K562 (cell line): Measurements from ENCODE around the gene STT3A. TPM values are rescaled to one million over a fixed set of nuclear protein-coding genes. Genes with fewer than 3 reads are reported as not detected.
A peak's percentile ranks its signal among the peaks of the same experiment; 100 is the strongest.

Experiments used
- BRD4 ChIP-seq: fragments of 200-600 bp; sonication (generic); IDR thresholded peaks from 2 replicates; pipeline ENCODE4 v1.6.1; 2017; ENCODE audit warnings: inconsistent platforms
- CREB1 ChIP-seq, 2 experiments: sonication (generic) in 1 of 2; formaldehyde crosslinking in 1 of 2; IDR thresholded peaks; 2 replicates each; pipeline versions ENCODE4 v1.6.1 to v1.8.0; 2012 to 2022; ENCODE audit warnings: inconsistent platforms in 1 of 2, mild to moderate bottlenecking in 1 of 2, missing genetic modification reagents in 1 of 2, moderate library complexity in 1 of 2
- E2F8 ChIP-seq: fragments of 450-650 bp; IDR thresholded peaks from 2 replicates; pipeline ENCODE4 v1.7.1; 2018; ENCODE audit warnings: mild to moderate bottlenecking, low read depth; ENCODE audit not compliant: partially characterized antibody
- ETS2 ChIP-seq: IDR thresholded peaks from 2 replicates; pipeline ENCODE4 v1.6.1; 2016; ENCODE audit warnings: borderline replicate concordance, missing genetic modification characterization, mild to moderate bottlenecking, moderate library complexity, missing compliant biosample characterization; ENCODE audit not compliant: poor library complexity, severe bottlenecking
- HBP1 ChIP-seq: fragments of 450-650 bp; formaldehyde crosslinking; IDR thresholded peaks from 2 replicates; pipeline ENCODE4 v1.4.0; 2022; ENCODE audit warnings: missing genetic modification characterization
- MXD1 ChIP-seq: fragments of 250-450 bp; sonication (Bioruptor Pico); IDR thresholded peaks from 2 replicates; pipeline ENCODE4 v1.8.0; 2021; ENCODE audit warnings: borderline replicate concordance, mild to moderate bottlenecking, moderate library complexity; ENCODE audit not compliant: poor library complexity, severe bottlenecking
- NCOA4 ChIP-seq: fragments of 450-650 bp; IDR thresholded peaks from 2 replicates; pipeline ENCODE4 v1.6.1; 2018; ENCODE audit warnings: mild to moderate bottlenecking; ENCODE audit not compliant: partially characterized antibody
- NFIC ChIP-seq: fragments of 450-650 bp; IDR thresholded peaks from 2 replicates; pipeline ENCODE4 v1.6.1; 2017; ENCODE audit warnings: mild to moderate bottlenecking, inconsistent platforms
- RBFOX2 ChIP-seq: fragments of 200-400 bp; formaldehyde crosslinking; IDR thresholded peaks from 2 replicates; pipeline ENCODE4 v1.6.1; 2017; ENCODE audit warnings: low read depth, mild to moderate bottlenecking, low read length, moderate library complexity
- USF1 ChIP-seq: sonication (generic); formaldehyde crosslinking; IDR thresholded peaks from 2 replicates; pipeline ENCODE4 v1.9.0; 2022; ENCODE audit warnings: mild to moderate bottlenecking, missing genetic modification reagents
- ZNF232 ChIP-seq: sonication (generic); formaldehyde crosslinking; IDR thresholded peaks from 2 replicates; pipeline ENCODE4 v1.8.0; 2022; ENCODE audit warnings: mild to moderate bottlenecking, missing genetic modification reagents
- polyA plus RNA-seq, 8 experiments: library from polyadenylated mRNA; depleted of rRNA in 4 of 8; stranded (reverse) in 5 of 8; unstranded in 3 of 8; fragments of >200 nt; fragmentation: Nextera tagmentation in 2 of 8; fragmentation: Illumina TruSeq in 1 of 8; extraction: Ambion mirVana in 2 of 8; extraction: Trizol in 1 of 8; gene quantifications; 2 replicates each; pipeline versions ENCODE4 v1.2.1 to v1.2.3, GENCODE V29; 2011 to 2014; ENCODE audit warnings: inconsistent platforms in 1 of 8, missing spikeins in 1 of 8
- total RNA-seq, 7 experiments: library from RNA; depleted of rRNA in 6 of 7; stranded (reverse); fragments of >200 nt in 6 of 7; fragmentation: Illumina TruSeq in 2 of 7; extraction: Trizol in 2 of 7; gene quantifications; 2 replicates each; pipeline versions ENCODE4 v1.2.1 to v1.2.3, GENCODE V29; 2011 to 2021; ENCODE audit warnings: low replicate concordance in 1 of 7
- TF ChIP-seq, protein P1 (sequence below), 2 experiments: fragments of 450-650 bp; IDR thresholded peaks; 2 replicates each; pipeline ENCODE4 v1.6.1; 2016
- TF ChIP-seq, protein P2 (sequence below): fragments of 450-650 bp; formaldehyde crosslinking; conservative IDR thresholded peaks from 2 replicates; pipeline ENCODE4 v1.4.0; 2022; ENCODE audit warnings: mild to moderate bottlenecking, missing genetic modification characterization

STT3A gene
- total and polyA plus RNA-seq, 9 of the 15 experiments (the other 6 are each of a cell fraction or from before 2014, with no cell fraction given): 70.7 to 330 (median 192) TPM

GRCh38 chr11:125625630-125626287, 33.1 kb downstream of the STT3A start (continued):
- TF ChIP-seq USF1 (CRISPR knock-in tag) (peak; percentile 61), HBP1 (CRISPR knock-in tag) (peak; percentile 95), RBFOX2 (peak; percentile 98), MXD1 (CRISPR knock-in tag) (peak; percentile 11), ETS2 (tag) (no peak), NCOA4 (no peak), CREB1 (IDR thresholded peaks at IDR 0.05) (peak; percentile 91), CREB1 (CRISPR knock-in tag; IDR thresholded peaks at IDR 0.05) (peak; percentile 92), NFIC (peak; percentile 64), E2F8 (peak; percentile 100), BRD4 (peak; percentile 82; the same call in 1 of the 2 replicates), ZNF232 (CRISPR knock-in tag) (peak; percentile 75; the same call in 1 of the 2 replicates)
- TF ChIP-seq, protein P1, sequence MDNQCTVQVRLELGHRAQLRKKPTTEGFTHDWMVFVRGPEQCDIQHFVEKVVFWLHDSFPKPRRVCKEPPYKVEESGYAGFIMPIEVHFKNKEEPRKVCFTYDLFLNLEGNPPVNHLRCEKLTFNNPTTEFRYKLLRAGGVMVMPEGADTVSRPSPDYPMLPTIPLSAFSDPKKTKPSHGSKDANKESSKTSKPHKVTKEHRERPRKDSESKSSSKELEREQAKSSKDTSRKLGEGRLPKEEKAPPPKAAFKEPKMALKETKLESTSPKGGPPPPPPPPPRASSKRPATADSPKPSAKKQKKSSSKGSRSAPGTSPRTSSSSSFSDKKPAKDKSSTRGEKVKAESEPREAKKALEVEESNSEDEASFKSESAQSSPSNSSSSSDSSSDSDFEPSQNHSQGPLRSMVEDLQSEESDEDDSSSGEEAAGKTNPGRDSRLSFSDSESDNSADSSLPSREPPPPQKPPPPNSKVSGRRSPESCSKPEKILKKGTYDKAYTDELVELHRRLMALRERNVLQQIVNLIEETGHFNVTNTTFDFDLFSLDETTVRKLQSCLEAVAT (IDR thresholded peaks at IDR 0.05): peak; percentile 59 to 87; a peak in 3 of 4 replicates
- TF ChIP-seq, protein P2, sequence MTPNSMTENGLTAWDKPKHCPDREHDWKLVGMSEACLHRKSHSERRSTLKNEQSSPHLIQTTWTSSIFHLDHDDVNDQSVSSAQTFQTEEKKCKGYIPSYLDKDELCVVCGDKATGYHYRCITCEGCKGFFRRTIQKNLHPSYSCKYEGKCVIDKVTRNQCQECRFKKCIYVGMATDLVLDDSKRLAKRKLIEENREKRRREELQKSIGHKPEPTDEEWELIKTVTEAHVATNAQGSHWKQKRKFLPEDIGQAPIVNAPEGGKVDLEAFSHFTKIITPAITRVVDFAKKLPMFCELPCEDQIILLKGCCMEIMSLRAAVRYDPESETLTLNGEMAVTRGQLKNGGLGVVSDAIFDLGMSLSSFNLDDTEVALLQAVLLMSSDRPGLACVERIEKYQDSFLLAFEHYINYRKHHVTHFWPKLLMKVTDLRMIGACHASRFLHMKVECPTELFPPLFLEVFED: peak; percentile 96
